Neural cell (in vitro differentiated cells): ENCODE data around the gene CPD. TPM values are rescaled to one million over a fixed set of nuclear protein-coding genes. Genes with fewer than 3 reads are reported as not detected.

Experiments used
- H2AFZ ChIP-seq: fragments of 200-600, 300-800 bp; sonication (generic), shearing (Covaris generic); 2 replicates; pipeline ENCODE4 v1.6.0; 2014; ENCODE audit warnings: low read depth, mild to moderate bottlenecking, antibody characterized with exemption, low read length, moderate library complexity
- H3F3A ChIP-seq: fragments of 200-600 bp; shearing (Covaris generic); 2 replicates; pipeline ENCODE4 v1.6.1; 2016; ENCODE audit warnings: mild to moderate bottlenecking, moderate library complexity, mixed read lengths, antibody characterized with exemption, low read length; ENCODE audit not compliant: insufficient read depth, poor library complexity, severe bottlenecking
- H3K27ac ChIP-seq: fragments of 200-600, 300-800 bp; sonication (generic), shearing (Covaris generic); 2 replicates; pipeline ENCODE4 v1.5.1; 2014; ENCODE audit warnings: mild to moderate bottlenecking, low read length, moderate library complexity
- H3K27me3 ChIP-seq: fragments of 300-800, 200-600 bp; sonication (generic), shearing (Covaris generic); 2 replicates; pipeline ENCODE4 v1.6.0; 2014; ENCODE audit warnings: mild to moderate bottlenecking, low read depth, low read length, moderate library complexity; ENCODE audit not compliant: insufficient read depth
- H3K36me3 ChIP-seq: fragments of 300-800, 200-600 bp; sonication (generic), shearing (Covaris generic); 2 replicates; pipeline ENCODE4 v1.5.1; 2014; ENCODE audit warnings: mild to moderate bottlenecking, antibody characterized with exemption, low read length, moderate library complexity; ENCODE audit not compliant: insufficient read depth
- H3K4me2 ChIP-seq: fragments of 300-800, 200-600 bp; sonication (generic), shearing (Covaris generic); 2 replicates; pipeline ENCODE4 v1.6.0; 2014; ENCODE audit warnings: mild to moderate bottlenecking, low read length
- H3K4me3 ChIP-seq: fragments of 300-800, 200-600 bp; sonication (generic), shearing (Covaris generic); 2 replicates; pipeline ENCODE4 v1.5.1; 2014; ENCODE audit warnings: mild to moderate bottlenecking, low read length, moderate library complexity
- H3K79me2 ChIP-seq: fragments of 200-600 bp; shearing (Covaris generic); replicated peaks from 2 replicates; pipeline ENCODE4 v1.6.0; 2014; ENCODE audit warnings: mild to moderate bottlenecking, low read length, moderate library complexity; ENCODE audit not compliant: insufficient read depth
- H3K9ac ChIP-seq: fragments of 300-800, 200-600 bp; sonication (generic), shearing (Covaris generic); 2 replicates; pipeline ENCODE4 v1.6.1; 2016; ENCODE audit warnings: mild to moderate bottlenecking, low read length, mixed read lengths
- H3K9me2 ChIP-seq: fragments of 200-600 bp; shearing (Covaris generic); 2 replicates; pipeline ENCODE4 v1.6.1; 2016; ENCODE audit warnings: mild to moderate bottlenecking, low read length, mixed read lengths; ENCODE audit not compliant: insufficient read depth
- H3K9me3 ChIP-seq: fragments of 200-600, 300-800 bp; sonication (generic), shearing (Covaris generic); 2 replicates; pipeline ENCODE4 v1.6.1; 2016; ENCODE audit warnings: mild to moderate bottlenecking, mixed run types, low read length, moderate library complexity, mixed read lengths
- H4K20me1 ChIP-seq: fragments of 200-600 bp; shearing (Covaris generic); 2 replicates; pipeline ENCODE4 v1.6.1; 2016; ENCODE audit warnings: mild to moderate bottlenecking, mixed run types; ENCODE audit not compliant: insufficient read depth
- CTCF ChIP-seq: fragments of 450-650 bp; IDR thresholded peaks from 2 replicates; pipeline ENCODE4 v1.5.1; 2014; ENCODE audit warnings: antibody characterized with exemption, mild to moderate bottlenecking, moderate library complexity; ENCODE audit not compliant: poor library complexity, severe bottlenecking
- EP300 ChIP-seq: fragments of 450-650 bp; conservative IDR thresholded peaks from 2 replicates; pipeline ENCODE4 v1.6.1; 2014; ENCODE audit warnings: antibody characterized with exemption, mild to moderate bottlenecking, moderate library complexity; ENCODE audit not compliant: poor library complexity, severe bottlenecking
- EZH2 ChIP-seq: fragments of 200-600, 300-800 bp; shearing (Covaris generic), sonication (generic); IDR thresholded peaks from 2 replicates; pipeline ENCODE4 v1.6.1; 2014; ENCODE audit warnings: antibody characterized with exemption, low read length, borderline replicate concordance, mild to moderate bottlenecking; ENCODE audit not compliant: insufficient read depth, poor library complexity, severe bottlenecking
- MXI1 ChIP-seq: fragments of 450-650 bp; conservative IDR thresholded peaks from 2 replicates; pipeline ENCODE4 v1.6.1; 2014; ENCODE audit warnings: antibody characterized with exemption, mild to moderate bottlenecking; ENCODE audit not compliant: poor library complexity, severe bottlenecking
- POLR2AphosphoS5 ChIP-seq: IDR thresholded peaks from 2 replicates; pipeline ENCODE4 v1.6.1; 2012
- RAD21 ChIP-seq: fragments of 450-650 bp; conservative IDR thresholded peaks from 2 replicates; pipeline ENCODE4 v1.6.1; 2014; ENCODE audit warnings: antibody characterized with exemption, mild to moderate bottlenecking, moderate library complexity
- TAF1 ChIP-seq: IDR thresholded peaks from 2 replicates; pipeline ENCODE4 v1.6.1; 2012; ENCODE audit warnings: low read depth
- polyA plus RNA-seq: library from polyadenylated mRNA; depleted of rRNA; stranded (reverse); fragments of >200 nt; gene quantifications from 2 replicates; pipeline ENCODE4 v1.2.3, GENCODE V29; 2014
- TF ChIP-seq, protein P1 (sequence below): IDR thresholded peaks from 2 replicates; pipeline ENCODE4 v1.6.1; 2012; ENCODE audit warnings: borderline replicate concordance

The CPD gene
- polyA plus RNA-seq, 1 donor from 2014 or later: 14.1 TPM

- no peaks in the 10 kb centered on the region for H3K9me3 ChIP-seq
- TF ChIP-seq TAF1 (no peak), EZH2 (no peak), CTCF (no peak), MXI1 (no peak), EP300 (no peak), RAD21 (no peak)
- TF ChIP-seq, protein P1, sequence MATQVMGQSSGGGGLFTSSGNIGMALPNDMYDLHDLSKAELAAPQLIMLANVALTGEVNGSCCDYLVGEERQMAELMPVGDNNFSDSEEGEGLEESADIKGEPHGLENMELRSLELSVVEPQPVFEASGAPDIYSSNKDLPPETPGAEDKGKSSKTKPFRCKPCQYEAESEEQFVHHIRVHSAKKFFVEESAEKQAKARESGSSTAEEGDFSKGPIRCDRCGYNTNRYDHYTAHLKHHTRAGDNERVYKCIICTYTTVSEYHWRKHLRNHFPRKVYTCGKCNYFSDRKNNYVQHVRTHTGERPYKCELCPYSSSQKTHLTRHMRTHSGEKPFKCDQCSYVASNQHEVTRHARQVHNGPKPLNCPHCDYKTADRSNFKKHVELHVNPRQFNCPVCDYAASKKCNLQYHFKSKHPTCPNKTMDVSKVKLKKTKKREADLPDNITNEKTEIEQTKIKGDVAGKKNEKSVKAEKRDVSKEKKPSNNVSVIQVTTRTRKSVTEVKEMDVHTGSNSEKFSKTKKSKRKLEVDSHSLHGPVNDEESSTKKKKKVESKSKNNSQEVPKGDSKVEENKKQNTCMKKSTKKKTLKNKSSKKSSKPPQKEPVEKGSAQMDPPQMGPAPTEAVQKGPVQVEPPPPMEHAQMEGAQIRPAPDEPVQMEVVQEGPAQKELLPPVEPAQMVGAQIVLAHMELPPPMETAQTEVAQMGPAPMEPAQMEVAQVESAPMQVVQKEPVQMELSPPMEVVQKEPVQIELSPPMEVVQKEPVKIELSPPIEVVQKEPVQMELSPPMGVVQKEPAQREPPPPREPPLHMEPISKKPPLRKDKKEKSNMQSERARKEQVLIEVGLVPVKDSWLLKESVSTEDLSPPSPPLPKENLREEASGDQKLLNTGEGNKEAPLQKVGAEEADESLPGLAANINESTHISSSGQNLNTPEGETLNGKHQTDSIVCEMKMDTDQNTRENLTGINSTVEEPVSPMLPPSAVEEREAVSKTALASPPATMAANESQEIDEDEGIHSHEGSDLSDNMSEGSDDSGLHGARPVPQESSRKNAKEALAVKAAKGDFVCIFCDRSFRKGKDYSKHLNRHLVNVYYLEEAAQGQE: no peak
These were observed 16.9 kb upstream of the CPD start for GRCh38 chr17:30361766-30362279.

GRCh38 chr17:30363715-30364202 lies 15.0 kb upstream of the CPD start:
- H3K27ac ChIP-seq: no peak overlapping the region

More at GRCh38 chr17:30361766-30362279, 16.9 kb upstream of the CPD start:
- Histone ChIP-seq H3K36me3 (no peaks in the 10 kb centered on the region), H3K27ac (no peak overlapping the region), H3K4me2 (no peak overlapping the region), H3K79me2 (no peaks in the 10 kb centered on the region), H3K4me3 (no peak overlapping the region), H2AFZ (no peak overlapping the region), H3K27me3 (no peaks in the 10 kb centered on the region), H3F3A (no peaks in the 10 kb centered on the region), H4K20me1 (no peaks in the 10 kb centered on the region), H3K9ac (no peak overlapping the region), H3K9me2 (no peaks in the 10 kb centered on the region)

More at GRCh38 chr17:30363715-30364202, 15.0 kb upstream of the CPD start:
- no peaks in the 10 kb centered on the region for H4K20me1 ChIP-seq
- H3K79me2 ChIP-seq: no peaks in the 10 kb centered on the region
- no peaks in the 10 kb centered on the region for H3F3A ChIP-seq
- no peak overlapping the region for H3K9ac ChIP-seq
- no peak overlapping the region for H2AFZ ChIP-seq
- H3K4me3 ChIP-seq: no peak overlapping the region
- no peaks in the 10 kb centered on the region for H3K9me3 ChIP-seq
- TF ChIP-seq MXI1 (no peak), EZH2 (no peak), POLR2AphosphoS5 (no peak), RAD21 (no peak), TAF1 (no peak), CTCF (no peak), EP300 (no peak)
- TF ChIP-seq, protein P1: no peak
- H3K4me2 ChIP-seq: no peak overlapping the region
- no peaks in the 10 kb centered on the region for H3K9me2 ChIP-seq
- no peaks in the 10 kb centered on the region for H3K27me3 ChIP-seq
- no peaks in the 10 kb centered on the region for H3K36me3 ChIP-seq
